Skeletal muscle cell (primary cell): Measurements from ENCODE around the gene NRDE2.
"Not testable (repeated sequence)": the region's sequence is repeated elsewhere in the genome, so short reads cannot be mapped to it uniquely, and the experiment has no call there.

Experiments
- DNase-seq: peaks from one replicate; pipeline ENCODE4 v3.0.0-alpha.2; 2010; ENCODE audit warnings: low read depth
- H3K4me3 ChIP-seq: 2 replicates; pipeline ENCODE4 v1.5.1; 2011; ENCODE audit warnings: low read depth, mild to moderate bottlenecking, control low read depth, low read length, moderate library complexity

NRDE2 gene

DNA sequence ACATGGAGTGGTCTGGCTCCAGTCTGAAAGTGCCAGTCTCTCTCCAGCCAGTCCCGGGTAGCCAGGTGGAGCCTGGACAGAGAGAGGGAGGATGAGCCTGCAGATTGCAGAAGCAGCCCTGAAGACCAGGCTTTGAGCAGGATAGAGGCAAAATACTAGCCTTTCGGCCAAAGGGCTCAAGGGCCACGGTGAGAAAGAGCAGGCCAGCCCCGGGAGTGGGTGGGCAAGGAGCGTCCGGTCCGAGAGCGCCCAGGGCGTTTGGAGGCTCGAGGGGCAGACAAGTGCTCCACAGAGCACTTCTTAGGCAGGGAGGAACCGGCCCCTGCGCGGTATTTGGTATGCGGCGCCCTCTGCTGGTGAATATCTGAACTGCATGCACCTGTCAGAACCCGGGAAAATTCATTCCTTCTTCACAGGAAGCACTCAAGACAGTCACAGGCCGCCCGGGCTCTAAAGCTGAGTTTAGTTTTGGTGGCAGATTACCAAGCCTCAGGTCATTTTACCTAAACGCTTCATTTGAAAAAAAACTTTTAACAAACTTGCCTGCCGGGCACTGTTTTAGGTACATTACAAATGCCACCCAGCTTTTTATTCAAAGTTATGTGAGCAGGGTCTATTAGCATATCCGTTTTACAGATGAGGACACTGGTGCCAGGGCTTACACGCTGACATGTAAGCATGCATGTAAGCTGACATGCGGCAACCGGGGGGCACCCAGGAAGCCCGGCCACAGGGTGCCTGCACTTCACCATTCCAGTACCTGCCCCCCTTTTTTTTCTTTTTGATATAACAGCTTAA is 96.4 kb downstream of the NRDE2 start:
- H3K4me3 ChIP-seq = no peak overlapping the region
- DNase-seq = no peak

GRCh38 chr14:90229942-90230341 is 101.8 kb downstream of the NRDE2 start:
- DNase-seq, H3K4me3 ChIP-seq: not testable (repeated sequence)

GRCh38 chr14:90228478-90228877 is 103.3 kb downstream of the NRDE2 start:
- no peak for DNase-seq
- H3K4me3 ChIP-seq = no peak overlapping the region
